ENCODE data around the gene PTHLH. TPM values are rescaled to one million over a fixed set of nuclear protein-coding genes. Genes with fewer than 3 reads are reported as not detected.

Gene PTHLH
- total RNA-seq, 1 experiment from 2014 or later: 0.35 TPM

GRCh38 chr12:27965411-27965810, 7.1 kb downstream of the PTHLH start:
- no peak overlapping the region for H3K4me2 ChIP-seq (ENCODE audit: insufficient read depth, insufficient read length, low read length)
- no peaks in the 10 kb centered on the region for H3K79me2 ChIP-seq (ENCODE audit: insufficient read depth, low read length)

More at GRCh38 chr12:27965411-27965810, 7.1 kb downstream of the PTHLH start:
- Histone ChIP-seq H3T11ph (ENCODE audit: low read length) (no peak overlapping the region), H3K14ac (ENCODE audit: insufficient read depth, low read length) (no peak overlapping the region), H2AFZ (ENCODE audit: low read length) (no peak overlapping the region), H4K5ac (ENCODE audit: insufficient read length, low read depth, low read length) (no peak overlapping the region), H3K9me3 (ENCODE audit: control insufficient read depth, low read depth, low read length) (no peaks in the 10 kb centered on the region), H2BK15ac (ENCODE audit: low read depth, low read length) (no peak overlapping the region), H3K27me3 (ENCODE audit: insufficient read depth, low read length) (peaks cover 23% of the 10 kb centered on the region; the same call in 1 of the 2 replicates), H3K23ac (ENCODE audit: insufficient read length, low read depth, low read length) (no peak overlapping the region), H2AK5ac (ENCODE audit: insufficient read length, low read length) (no peak overlapping the region), H4K20me1 (ENCODE audit: control insufficient read depth, insufficient read depth, insufficient read length) (no peaks in the 10 kb centered on the region), H3K56ac (ENCODE audit: insufficient read length, low read depth, low read length) (no peak overlapping the region), H4K8ac (replicated peaks; ENCODE audit: insufficient read length, low read depth, low read length) (no peak overlapping the region), H2BK5ac (ENCODE audit: insufficient read length, low read length) (no peak overlapping the region), H3K79me1 (ENCODE audit: insufficient read depth, low read depth, low read length, poor library complexity, severe bottlenecking) (no peaks in the 10 kb centered on the region), H3K4ac (ENCODE audit: low read depth, low read length) (no peak overlapping the region), H3K4me1 (ENCODE audit: insufficient read depth, low read length) (no peaks in the 10 kb centered on the region), H3K9ac (ENCODE audit: extremely low read depth, insufficient read length, low read length) (no peak overlapping the region), H2BK120ac (ENCODE audit: low read depth, low read length, poor library complexity, severe bottlenecking) (no peak overlapping the region), H2BK20ac (ENCODE audit: low read depth, low read length, poor library complexity, severe bottlenecking) (no peak overlapping the region), H4K91ac (ENCODE audit: insufficient read length, low read depth, low read length) (no peak overlapping the region), H3K18ac (ENCODE audit: insufficient read length, low read depth, low read length) (no peak overlapping the region), H3K27ac (ENCODE audit: insufficient read length, low read depth, low read length) (no peak overlapping the region), H3K23me2 (ENCODE audit: insufficient read length, low read depth, low read length, poor library complexity, severe bottlenecking) (peaks cover 16% of the 10 kb centered on the region), H2BK12ac (ENCODE audit: insufficient read length, low read depth, low read length) (no peak overlapping the region)
- WGBS (ENCODE audit: extremely low coverage, insufficient read length, low lambda C conversion rate): no CpG with 5 or more reads among the region's 1 CpG
- Mint-ChIP-seq H3K27me3 (ENCODE audit: low read depth) (peaks cover 68% of the 10 kb centered on the region), H3K4me1 (peaks cover 14 to 18% of the 10 kb centered on the region in 2 experiments), H3K9me3 (peaks cover 0 to 3% of the 10 kb centered on the region in 2 experiments; a peak in 2 of 5 replicates), H3K4me3 (no peak overlapping the region), H3K27ac (no peak overlapping the region), H3K36me3 (ENCODE audit: insufficient read depth in 1 of 3, low read depth in 3 of 3) (no peaks in the 10 kb centered on the region)
- no peak for TF ChIP-seq CTCF (conservative IDR thresholded peaks at IDR 0.05)
- DNase-seq: no peak

Measured in H9 (cell line).